ENCODE measurements around the gene AGPS. TPM values are rescaled to one million over a fixed set of nuclear protein-coding genes. Genes with fewer than 3 reads are reported as not detected.
A peak's percentile ranks its signal among the peaks of the same experiment; 100 is the strongest.

AGPS gene
- total RNA-seq, 2 donors from 2014 or later = 64.8 to 102 TPM

- TF ChIP-seq CTCF (IDR thresholded peaks at IDR 0.05) = no peak
- Histone ChIP-seq H3K9me3 (no peaks in the 10 kb centered on the region), H3K4me1 (no peaks in the 10 kb centered on the region), H3K27me3 (no peaks in the 10 kb centered on the region), H3K36me3 (no peaks in the 10 kb centered on the region), H3K27ac (peak overlapping the region; percentile 86), H3K9ac (ENCODE audit: low read depth in 2 of 2, low read length in 2 of 2) (peak overlapping the region; percentile 83 to 91), H3K4me3 (peak overlapping the region; percentile 74)
- intact Hi-C loops (cut with DNase I) = no loop called here
- no peak for DNase-seq
Measured at GRCh38 chr2:177553176-177553884, 160.8 kb downstream of the AGPS start.

- intact Hi-C loops (cut with DNase I) = no loop called here
- H3K9ac ChIP-seq (ENCODE audit: low read depth in 2 of 2, low read length in 2 of 2) = no peak overlapping the region
- no peak overlapping the region for H3K4me3 ChIP-seq
- H3K4me1 ChIP-seq = no peaks in the 10 kb centered on the region
- no peaks in the 10 kb centered on the region for H3K9me3 ChIP-seq
- H3K27ac ChIP-seq = no peak overlapping the region
- TF ChIP-seq CTCF (IDR thresholded peaks at IDR 0.05) = no peak
- H3K27me3 ChIP-seq = no peaks in the 10 kb centered on the region
- H3K36me3 ChIP-seq = no peaks in the 10 kb centered on the region
- DNase-seq = no peak
Measured at GRCh38 chr2:177554365-177554764, 161.8 kb downstream of the AGPS start.

DNA sequence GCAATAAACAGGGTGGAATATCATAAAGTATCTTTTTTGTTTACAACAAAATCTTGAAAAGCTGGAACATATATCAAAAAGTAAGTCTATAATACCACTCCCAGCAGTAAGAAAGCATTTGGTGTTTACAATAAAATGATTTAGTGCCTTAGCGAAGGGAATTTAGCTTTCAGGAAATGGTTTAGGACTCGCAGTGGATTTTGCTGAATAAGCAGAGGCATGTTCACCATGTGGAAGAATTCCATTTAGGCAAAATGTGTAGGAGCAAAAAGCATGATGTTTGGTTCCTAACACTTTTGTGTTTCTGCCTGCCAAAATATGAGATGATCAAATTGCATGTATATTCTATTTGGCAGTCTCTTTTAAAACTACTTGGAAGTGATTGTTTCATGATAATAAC lies 163.6 kb downstream of the AGPS start:
- Histone ChIP-seq H3K4me1 (no peaks in the 10 kb centered on the region), H3K27ac (no peak overlapping the region), H3K27me3 (no peaks in the 10 kb centered on the region), H3K9ac (ENCODE audit: low read depth in 2 of 2, low read length in 2 of 2) (no peak overlapping the region), H3K4me3 (no peak overlapping the region), H3K36me3 (no peaks in the 10 kb centered on the region), H3K9me3 (no peaks in the 10 kb centered on the region)
- intact Hi-C loops (cut with DNase I) = loop anchor here (5.0 kb wide), 1 partner anchor 41 kb away; no protein-coding TSS in a partner anchor
- no peak for TF ChIP-seq CTCF (IDR thresholded peaks at IDR 0.05)
- DNase-seq = no peak

- Histone ChIP-seq H3K27ac (no peak overlapping the region), H3K27me3 (no peaks in the 10 kb centered on the region), H3K9ac (ENCODE audit: low read depth in 2 of 2, low read length in 2 of 2) (no peak overlapping the region), H3K36me3 (no peaks in the 10 kb centered on the region), H3K4me3 (no peak overlapping the region), H3K9me3 (no peaks in the 10 kb centered on the region), H3K4me1 (no peaks in the 10 kb centered on the region)
- intact Hi-C loops (cut with DNase I) = loop anchor here (5.0 kb wide), 1 partner anchor 40 kb away; no protein-coding TSS in a partner anchor
- no peak for TF ChIP-seq CTCF (IDR thresholded peaks at IDR 0.05)
- DNase-seq = no peak
Measured at GRCh38 chr2:177557794-177558193, 165.2 kb downstream of the AGPS start.

- H3K36me3 ChIP-seq = no peaks in the 10 kb centered on the region
- TF ChIP-seq CTCF (IDR thresholded peaks at IDR 0.05) = no peak
- no peak overlapping the region for H3K27ac ChIP-seq
- H3K9ac ChIP-seq (ENCODE audit: low read depth in 2 of 2, low read length in 2 of 2) = no peak overlapping the region
- intact Hi-C loops (cut with DNase I) = loop anchor here (5.0 kb wide), 1 partner anchor 38 kb away; no protein-coding TSS in a partner anchor
- DNase-seq = no peak
- H3K9me3 ChIP-seq = no peaks in the 10 kb centered on the region
- H3K4me3 ChIP-seq = no peak overlapping the region
- no peaks in the 10 kb centered on the region for H3K27me3 ChIP-seq
- no peaks in the 10 kb centered on the region for H3K4me1 ChIP-seq
Measured at GRCh38 chr2:177559638-177560037, 167.1 kb downstream of the AGPS start.

Measured in colonic mucosa (tissue), 4 donors.